Activated T-helper 1 cell treated with anti-CD3 and anti-CD28 coated beads, Interleukin-2, amount 50 U/mL, for 16 hours (primary cell): ENCODE measurements around the gene SRPK2.

Source experiments
- DNase-seq, 2 donors: peaks; one replicate each; pipeline ENCODE4 v3.0.0-alpha.2; 2020; ENCODE audit warnings: low read depth in 1 of 2, low spot score in 1 of 2

SRPK2 gene

GRCh38 chr7:105141068-105141467 lies 247.7 kb downstream of the SRPK2 start:
- DNase-seq, result no peak

DNA sequence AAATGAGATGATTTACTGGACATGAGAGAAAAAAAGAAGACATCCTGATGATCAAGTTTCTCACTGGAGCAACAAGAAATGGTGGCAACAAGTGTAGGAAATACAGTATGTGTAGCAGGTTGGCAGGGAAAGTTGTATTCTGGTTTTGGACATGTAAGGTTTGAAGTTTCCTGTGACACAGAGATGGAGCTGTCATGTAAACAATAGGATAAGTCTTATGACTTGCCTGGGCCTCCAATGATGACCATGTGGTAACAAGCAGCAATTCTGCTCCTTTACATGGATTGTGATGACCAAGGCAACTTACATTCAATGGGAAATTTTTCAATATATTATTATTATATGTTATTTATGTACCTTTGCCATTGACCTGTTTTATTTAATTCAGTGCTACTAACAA lies 249.3 kb downstream of the SRPK2 start:
- no peak for DNase-seq

GRCh38 chr7:105137898-105138297 lies 250.8 kb downstream of the SRPK2 start:
- no peak for DNase-seq

DNA sequence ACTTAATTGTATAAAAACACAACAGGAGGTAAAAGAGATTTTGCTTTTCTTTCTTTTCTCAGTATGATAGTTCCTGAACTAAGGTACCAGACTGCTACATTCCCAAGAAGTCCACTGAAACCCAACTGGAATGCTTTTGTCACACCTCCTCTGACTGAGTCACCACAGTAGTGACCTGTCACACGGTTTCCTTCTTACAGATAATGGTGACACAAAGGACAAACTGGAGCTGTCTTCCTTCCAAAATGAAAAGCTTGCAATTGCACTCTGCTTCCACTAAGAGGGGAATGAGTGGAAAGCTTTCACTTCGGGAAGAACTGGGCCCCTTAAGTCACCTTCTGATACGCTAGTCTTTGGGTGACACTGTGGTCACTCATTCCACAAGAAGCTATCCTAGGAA lies 252.5 kb downstream of the SRPK2 start:
- DNase-seq, result no peak

- no peak for DNase-seq
These were observed 254.6 kb downstream of the SRPK2 start for GRCh38 chr7:105133986-105134655.

DNA sequence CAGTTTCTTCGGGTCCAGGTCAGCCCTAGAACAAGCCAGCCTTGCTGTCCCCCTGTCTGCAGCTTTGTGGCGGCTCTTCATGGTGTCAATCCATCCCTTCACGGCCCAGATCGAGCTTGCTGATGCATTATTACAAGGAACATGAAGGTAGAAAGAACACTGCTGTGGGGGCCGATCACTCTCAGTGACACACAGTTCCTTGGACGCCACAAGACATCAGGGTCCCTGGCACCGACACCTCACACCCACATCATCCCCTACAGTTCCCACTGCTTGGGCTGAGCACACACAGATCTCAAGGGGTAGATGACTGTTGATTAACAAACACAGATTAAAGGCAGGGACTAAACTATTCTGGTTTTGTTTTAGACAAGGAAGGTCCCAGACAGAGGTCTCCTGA lies 255.4 kb downstream of the SRPK2 start:
- DNase-seq, result no peak

GRCh38 chr7:105132835-105133234 lies 255.9 kb downstream of the SRPK2 start:
- DNase-seq, result no peak

DNA sequence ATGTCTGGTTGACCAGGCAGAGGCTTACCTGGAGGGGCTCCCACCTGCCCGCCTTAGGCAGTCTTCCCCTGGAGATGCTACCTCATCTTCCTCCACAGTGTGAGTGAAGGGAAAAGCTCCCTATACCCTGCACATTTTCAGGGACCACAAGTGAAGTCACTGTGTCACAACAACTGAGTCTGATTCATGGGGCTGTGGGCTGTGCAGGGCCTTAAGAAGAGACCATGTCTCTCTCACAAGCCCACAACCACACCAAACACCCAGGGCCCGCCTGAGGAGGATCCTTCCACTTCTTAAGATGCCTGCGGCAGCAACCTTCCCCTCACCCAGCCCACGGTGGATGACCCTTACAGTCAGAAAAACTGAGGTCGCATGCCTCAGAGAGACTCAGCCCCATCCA lies 256.4 kb downstream of the SRPK2 start:
- no peak for DNase-seq

DNA sequence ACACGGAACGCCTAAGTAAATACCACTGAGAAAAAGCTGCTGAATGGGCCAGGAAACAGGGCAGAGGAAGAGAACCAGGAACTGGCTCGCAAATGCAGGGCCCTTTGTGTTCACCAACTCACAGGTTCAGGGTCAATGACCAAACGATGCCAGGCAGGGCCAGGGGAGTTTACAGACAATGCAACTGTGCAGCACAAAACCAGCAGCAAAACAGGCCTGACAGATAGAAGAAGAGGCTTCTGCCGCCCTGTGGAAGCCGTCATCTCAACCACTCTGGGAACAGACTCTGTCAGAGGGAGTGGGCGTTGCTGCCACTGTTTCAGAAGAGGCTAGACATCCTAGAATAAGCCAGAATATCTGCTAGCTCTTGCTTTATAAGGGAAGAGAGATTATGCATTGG lies 256.8 kb downstream of the SRPK2 start:
- DNase-seq, result no peak

DNA sequence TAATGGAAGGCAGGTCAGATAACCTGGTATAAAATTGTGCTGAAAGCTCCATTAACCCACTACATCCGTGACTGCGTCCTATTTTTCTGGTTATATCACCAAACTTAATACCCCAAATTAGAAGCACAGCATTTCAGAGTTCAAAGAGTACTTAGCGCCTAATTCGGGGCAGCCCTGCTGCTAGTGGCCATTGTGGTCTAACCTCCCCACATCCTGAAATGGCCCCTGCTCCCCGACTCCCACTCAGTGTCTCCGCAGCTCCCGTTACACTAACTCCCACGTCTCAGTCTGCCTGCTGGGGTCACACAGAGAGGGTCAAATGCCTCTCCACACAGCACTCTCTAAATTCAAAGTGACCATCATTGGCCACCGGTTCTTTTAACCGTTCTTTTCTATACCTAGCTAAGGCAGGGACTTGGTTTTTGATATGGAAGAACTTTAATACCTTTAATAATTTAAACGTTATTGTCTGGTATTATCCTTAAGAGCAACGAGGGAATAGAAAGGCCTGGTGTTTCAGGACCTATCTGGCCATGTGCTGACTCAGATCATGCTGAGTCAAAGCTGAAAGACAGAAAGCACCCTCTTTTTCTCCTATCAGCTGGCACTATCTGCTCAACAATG lies 257.6 kb downstream of the SRPK2 start:
- no peak for DNase-seq

- DNase-seq, result no peak
These were observed 258.1 kb downstream of the SRPK2 start for GRCh38 chr7:105130580-105130979.

DNA sequence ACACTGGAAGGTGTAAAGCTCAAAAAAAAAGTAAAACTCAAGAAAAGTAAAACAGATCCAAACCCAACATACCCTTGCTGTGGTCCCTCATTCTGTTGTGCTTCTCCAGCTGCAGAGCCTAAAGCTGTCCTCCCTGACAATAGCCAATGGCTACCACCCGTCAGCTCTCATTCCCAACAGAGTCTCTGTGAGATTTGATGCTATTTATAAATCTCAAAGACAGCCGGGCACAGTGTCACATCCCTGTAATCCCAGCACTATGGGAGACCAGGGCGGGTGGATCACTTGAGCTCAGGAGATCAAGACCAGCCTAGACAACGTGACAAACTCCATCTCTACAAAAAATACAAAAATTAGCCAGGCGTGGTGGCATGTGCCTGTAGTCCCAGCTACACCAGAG lies 258.7 kb downstream of the SRPK2 start:
- no peak for DNase-seq

DNA sequence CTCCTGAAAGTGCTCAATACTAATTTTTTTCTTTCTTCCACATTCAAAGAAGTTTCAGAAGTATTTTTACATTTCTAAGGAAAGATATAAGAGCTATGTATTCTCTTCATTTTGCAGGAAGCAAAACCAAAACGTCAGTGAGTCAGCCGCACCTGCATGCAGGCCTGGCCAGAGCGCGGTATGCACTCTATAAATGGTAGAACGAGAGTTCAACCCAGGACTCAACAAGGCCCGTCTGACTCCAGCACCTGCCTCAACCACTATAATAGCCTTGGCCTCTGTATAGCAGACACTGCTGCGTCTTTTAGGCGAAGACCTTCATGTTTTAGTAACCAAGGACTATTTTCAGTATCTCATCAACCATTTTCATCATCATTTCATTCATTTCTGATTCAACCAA lies 261.5 kb downstream of the SRPK2 start:
- no peak for DNase-seq

DNA sequence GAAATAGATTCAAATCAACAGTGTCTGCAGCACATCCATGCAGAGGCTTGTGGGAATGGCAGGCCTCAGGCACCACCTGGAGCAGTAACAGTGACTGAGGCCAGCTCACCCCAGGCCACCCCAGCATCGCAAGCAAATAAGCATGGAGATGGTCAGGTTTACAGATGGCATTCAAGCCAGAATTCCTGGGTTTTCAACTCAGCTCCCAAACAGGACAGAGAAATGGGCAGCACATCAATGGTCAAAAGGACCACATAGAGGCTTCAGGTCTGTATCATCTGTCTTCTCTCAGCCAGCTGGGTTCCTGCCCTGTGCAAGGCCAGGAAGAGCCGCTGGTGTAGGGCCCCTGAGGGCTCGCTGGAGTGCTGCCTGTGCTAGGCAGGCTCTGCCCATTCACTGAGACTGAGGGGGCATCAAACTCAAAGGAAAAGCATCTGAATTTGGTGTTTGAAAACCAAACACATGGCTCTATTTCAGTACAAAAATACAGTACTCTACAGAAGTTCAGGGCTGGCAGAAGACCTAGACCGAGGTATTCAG lies 262.2 kb downstream of the SRPK2 start:
- DNase-seq, result no peak

DNA sequence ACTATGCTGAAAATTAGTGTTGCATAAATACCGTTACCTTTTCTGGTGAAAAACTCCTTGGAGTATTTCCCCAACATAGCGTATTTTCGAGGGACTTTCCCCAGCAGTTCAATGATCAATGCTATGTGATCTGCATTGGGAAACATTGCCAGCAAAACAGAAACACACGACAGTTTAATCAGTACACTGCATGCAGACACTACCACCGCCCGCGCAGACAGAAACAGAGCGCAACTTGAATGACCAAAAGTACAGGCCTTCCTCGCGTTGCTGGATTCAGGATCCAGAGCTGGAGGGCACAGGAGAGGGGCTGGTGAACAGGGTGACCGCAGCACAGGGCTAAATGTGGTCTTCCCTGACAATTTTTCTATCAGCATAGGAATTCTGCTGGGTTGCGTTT lies 263.0 kb downstream of the SRPK2 start:
- no peak for DNase-seq

- no peak for DNase-seq
These were observed 266.1 kb downstream of the SRPK2 start for GRCh38 chr7:105122619-105123018.

DNA sequence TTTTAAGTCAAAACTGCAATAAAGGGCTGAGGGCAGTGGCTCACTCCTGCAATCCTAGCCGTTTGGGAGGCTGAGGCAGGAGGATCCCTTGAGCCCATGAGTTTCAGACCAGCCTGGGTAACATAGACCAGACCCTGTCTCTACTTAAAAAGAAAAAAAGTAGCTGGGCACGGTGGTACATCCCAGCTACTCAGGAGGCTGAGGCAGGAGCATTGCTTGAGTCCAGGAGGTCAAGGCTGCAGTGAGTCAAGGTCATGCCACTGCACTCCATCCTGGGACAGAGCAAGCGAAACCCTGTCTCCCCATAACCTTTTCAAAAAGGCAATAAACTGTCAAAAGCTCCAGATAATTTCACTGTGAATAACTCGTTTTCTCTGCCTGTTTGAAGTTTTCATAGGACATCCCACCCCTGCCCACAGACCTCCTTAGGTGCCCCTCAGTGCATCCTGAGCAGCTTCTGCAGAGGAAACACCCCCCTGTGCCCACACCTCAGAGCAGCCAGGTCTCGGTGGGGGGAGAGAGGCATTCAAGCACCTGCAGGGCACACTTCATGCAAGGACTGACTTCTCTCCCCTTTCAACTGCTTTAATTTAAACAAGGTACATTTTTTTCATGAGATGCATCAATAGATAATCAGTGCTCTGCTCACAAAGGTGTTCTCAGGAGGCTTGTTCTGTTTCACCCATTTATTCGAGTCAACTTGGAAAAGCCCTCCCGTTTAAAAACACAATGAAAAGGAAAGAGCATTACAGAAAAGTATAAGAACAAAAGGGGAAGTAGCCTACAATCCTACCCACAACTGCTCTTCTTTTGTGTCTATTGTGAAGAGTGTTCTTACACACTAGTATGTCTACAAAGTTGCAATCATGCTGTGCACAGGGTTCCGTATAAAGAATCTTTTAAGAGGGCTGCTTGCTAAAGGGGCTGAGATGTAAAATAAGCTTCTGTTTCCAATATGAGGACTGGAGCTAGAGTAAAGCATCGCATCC lies 269.8 kb downstream of the SRPK2 start:
- no peak for DNase-seq

GRCh38 chr7:105112440-105113418 lies 276.0 kb downstream of the SRPK2 start:
- no peak for DNase-seq

DNA sequence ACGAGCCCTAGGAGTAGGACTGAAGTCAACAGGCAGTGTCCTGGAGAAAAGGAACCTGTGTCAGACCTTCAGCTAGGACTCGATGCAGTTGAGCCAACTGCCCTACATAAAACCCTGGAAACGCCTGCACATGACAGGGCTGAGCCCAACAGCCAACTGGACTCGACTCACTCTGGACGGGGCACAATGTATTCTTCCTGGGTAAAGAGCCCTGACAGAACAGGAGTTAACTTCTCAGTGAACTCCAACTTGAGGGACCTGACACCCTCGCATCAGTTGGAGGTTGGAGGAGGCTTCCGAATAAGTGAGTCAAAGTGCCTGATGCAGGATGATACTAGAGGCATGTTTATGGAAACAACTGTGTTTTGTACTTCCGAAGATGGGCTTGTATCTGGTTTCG lies 281.3 kb downstream of the SRPK2 start:
- DNase-seq, result no peak

GRCh38 chr7:105106473-105106872 lies 282.2 kb downstream of the SRPK2 start:
- DNase-seq, result no peak

DNA sequence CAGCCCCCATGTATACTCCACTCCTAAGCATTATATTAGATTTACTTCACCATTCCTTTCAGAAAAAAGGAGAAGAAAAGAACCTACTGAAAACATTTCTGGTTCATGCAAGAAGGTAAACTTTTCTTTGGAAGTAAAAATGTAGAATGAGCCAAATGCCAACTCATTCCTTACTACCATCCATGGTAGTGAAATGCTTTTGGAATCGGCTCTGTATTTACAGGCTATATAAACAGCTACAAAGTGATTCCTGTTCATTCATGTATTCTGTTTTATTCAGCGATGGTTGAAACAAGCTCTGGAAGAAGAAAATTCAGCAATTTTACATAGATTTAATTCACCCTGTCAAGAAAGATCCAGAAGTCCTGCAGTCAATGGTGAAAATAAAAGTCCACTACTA lies 283.1 kb downstream of the SRPK2 start:
- no peak for DNase-seq
